ENCODE measurements around the gene DPP10.
"Not testable (repeated sequence)": the region's sequence is repeated elsewhere in the genome, so short reads cannot be mapped to it uniquely, and the experiment has no call there.

The DPP10 gene

GRCh38 chr2:114724454-114724853 lies 282.0 kb downstream of the DPP10 start:
- no peak for DNase-seq (ENCODE audit: low read depth)

- DNase-seq (ENCODE audit: low read depth) = no peak
These were observed 284.6 kb downstream of the DPP10 start for GRCh38 chr2:114727012-114727411.

- no peak for DNase-seq (ENCODE audit: low read depth)
These were observed 285.9 kb downstream of the DPP10 start for GRCh38 chr2:114728372-114728771.

GRCh38 chr2:114729026-114729425 lies 286.6 kb downstream of the DPP10 start:
- DNase-seq (ENCODE audit: low read depth) = no peak

- no peak for DNase-seq (ENCODE audit: low read depth)
These were observed 292.7 kb downstream of the DPP10 start for GRCh38 chr2:114735126-114735525.

GRCh38 chr2:114742245-114742644 lies 299.8 kb downstream of the DPP10 start:
- no peak for DNase-seq (ENCODE audit: low read depth)

GRCh38 chr2:114745700-114746099 lies 303.3 kb downstream of the DPP10 start:
- DNase-seq (ENCODE audit: low read depth) = no peak

GRCh38 chr2:114748175-114748574 lies 305.7 kb downstream of the DPP10 start:
- DNase-seq (ENCODE audit: low read depth) = not testable (repeated sequence)

GRCh38 chr2:114752425-114752824 lies 310.0 kb downstream of the DPP10 start:
- DNase-seq (ENCODE audit: low read depth) = no peak

GRCh38 chr2:114753145-114753544 lies 310.7 kb downstream of the DPP10 start:
- no peak for DNase-seq (ENCODE audit: low read depth)

- DNase-seq (ENCODE audit: low read depth) = no peak
These were observed 312.6 kb downstream of the DPP10 start for GRCh38 chr2:114754907-114755563.

- DNase-seq (ENCODE audit: low read depth) = no peak
These were observed 319.9 kb downstream of the DPP10 start for GRCh38 chr2:114762376-114762775.

- DNase-seq (ENCODE audit: low read depth) = no peak
These were observed 320.5 kb downstream of the DPP10 start for GRCh38 chr2:114762986-114763385.

GRCh38 chr2:114769110-114769509 lies 326.7 kb downstream of the DPP10 start:
- DNase-seq (ENCODE audit: low read depth) = no peak

GRCh38 chr2:114769991-114770390 lies 327.6 kb downstream of the DPP10 start:
- DNase-seq (ENCODE audit: low read depth) = no peak

GRCh38 chr2:114784046-114784445 lies 341.6 kb downstream of the DPP10 start:
- no peak for DNase-seq (ENCODE audit: low read depth)

GRCh38 chr2:114784890-114785583 lies 342.6 kb downstream of the DPP10 start:
- DNase-seq (ENCODE audit: low read depth) = no peak

GRCh38 chr2:114786901-114787300 lies 344.5 kb downstream of the DPP10 start:
- DNase-seq (ENCODE audit: low read depth) = no peak

GRCh38 chr2:114787486-114787885 lies 345.0 kb downstream of the DPP10 start:
- no peak for DNase-seq (ENCODE audit: low read depth)

GRCh38 chr2:114789989-114790388 lies 347.5 kb downstream of the DPP10 start:
- no peak for DNase-seq (ENCODE audit: low read depth)

GRCh38 chr2:114797540-114797939 lies 355.1 kb downstream of the DPP10 start:
- DNase-seq (ENCODE audit: low read depth) = no peak

- DNase-seq (ENCODE audit: low read depth) = no peak
These were observed 355.5 kb downstream of the DPP10 start for GRCh38 chr2:114797942-114798341.

GRCh38 chr2:114800371-114800770 lies 357.9 kb downstream of the DPP10 start:
- no peak for DNase-seq (ENCODE audit: low read depth)

- no peak for DNase-seq (ENCODE audit: low read depth)
These were observed 362.8 kb downstream of the DPP10 start for GRCh38 chr2:114805195-114805594.

All from activated T-helper 1 cell treated with Interleukin-2 at 50 U/mL for 16 hours (primary cell).